Sigmoid colon (tissue), 7 donors: Measurements from ENCODE around the gene CCDC61. TPM values are rescaled to one million over a fixed set of nuclear protein-coding genes. Genes with fewer than 3 reads are reported as not detected.
A peak's percentile ranks its signal among the peaks of the same experiment; 100 is the strongest.

Source experiments
- DNase-seq: peaks from one replicate; pipeline ENCODE4 v3.0.0-alpha.2; 2019
- H3K27ac ChIP-seq, 4 donors: fragments of 200-600 bp; sonication (generic); one replicate each; pipeline ENCODE4 v1.5.1; 2016 to 2019; ENCODE audit warnings: mild to moderate bottlenecking in 1 of 4
- H3K27me3 ChIP-seq, 3 donors: fragments of 200-600 bp; sonication (generic); one replicate each; pipeline ENCODE4 v1.5.1; 2019; ENCODE audit warnings: mild to moderate bottlenecking in 1 of 3
- H3K36me3 ChIP-seq, 4 donors: fragments of 200-600 bp; sonication (generic); one replicate each; pipeline ENCODE4 v1.5.1; 2016 to 2019
- H3K4me1 ChIP-seq, 4 donors: fragments of 200-600 bp; sonication (generic); one replicate each; pipeline ENCODE4 v1.5.1; 2017 to 2019
- H3K4me3 ChIP-seq, 4 donors: fragments of 200-600 bp; sonication (generic); one replicate each; pipeline ENCODE4 v1.5.1; 2017 to 2019; ENCODE audit warnings: mild to moderate bottlenecking in 2 of 4, moderate library complexity in 1 of 4
- H3K9me3 ChIP-seq, 4 donors: fragments of 200-600 bp in 3 of 4; sonication (generic) in 3 of 4; one replicate each; pipeline versions ENCODE4 v1.5.1 to v1.6.1; 2013 to 2019
- CTCF ChIP-seq, 4 experiments: fragments of 450-650 bp in 3 of 4; fragments of 200-600 bp in 1 of 4; IDR thresholded peaks; one replicate each; pipeline ENCODE4 v1.5.1; 2016 to 2019; ENCODE audit warnings: antibody characterized with exemption in 4 of 4, mild to moderate bottlenecking in 3 of 4, moderate library complexity in 2 of 4
- EP300 ChIP-seq, 4 donors: sonication (generic); formaldehyde crosslinking; IDR thresholded peaks; one replicate each; pipeline ENCODE4 v1.6.1; 2017; ENCODE audit warnings: antibody characterized with exemption in 4 of 4
- POLR2A ChIP-seq, 2 donors: fragments of 450-650 bp; IDR thresholded peaks; one replicate each; pipeline ENCODE4 v1.6.1; 2016; ENCODE audit warnings: antibody characterized with exemption in 2 of 2, mild to moderate bottlenecking in 2 of 2, moderate library complexity in 2 of 2
- POLR2AphosphoS5 ChIP-seq, 4 donors: sonication (generic); formaldehyde crosslinking; IDR thresholded peaks; one replicate each; pipeline ENCODE4 v1.6.1; 2017; ENCODE audit warnings: antibody characterized with exemption in 4 of 4
- WGBS, 2 donors: extraction: QIAGEN DNeasy Blood & Tissue Kit; methylation state at CpG; one replicate each; pipeline ENCODE4 v1.1.7; 2013; 5-methylcytosine and 5-hydroxymethylcytosine counted together
- intact Hi-C: fragments of 100-400 bp; cut with DNase I; formaldehyde crosslinking; loops from one replicate; pipeline ENCODE4 v1.15.1; 2023
- polyA plus RNA-seq, 3 donors: library from polyadenylated mRNA; stranded (reverse); fragments of 200-250 nt; gene quantifications; one replicate each; pipeline ENCODE4 v1.2.3, GENCODE V29; 2013
- total RNA-seq, 4 donors: library from RNA; depleted of rRNA; stranded (reverse); fragments of >200 nt; gene quantifications; one replicate each; pipeline ENCODE4 v1.1.0, GENCODE V29; 2016
- donor health status: healthy with polysubstance abuse.
- donor health status: Bipolar disorder and iron deficiency.
- donor health status: healthy.

CCDC61 gene
- total and polyA plus RNA-seq, 7 donors, result 5.0 to 16.3 (median 10.6) TPM

- no peak overlapping the region for H3K4me3 ChIP-seq
- intact Hi-C loops, result no loop called here
- WGBS, 2 donors, result 59 to 60% methylated on average over 11 of the region's 11 CpGs
- H3K36me3 ChIP-seq, result no peaks in the 10 kb centered on the region
- peak; percentile 21 for DNase-seq
- no peak for TF ChIP-seq EP300 (IDR thresholded peaks at IDR 0.05)
- TF ChIP-seq CTCF (IDR thresholded peaks at IDR 0.05), result no peak
- TF ChIP-seq POLR2AphosphoS5 (IDR thresholded peaks at IDR 0.05), result no peak
- no peak for TF ChIP-seq POLR2A (IDR thresholded peaks at IDR 0.05)
- peaks cover 11 to 61% (median 35%) of the 10 kb centered on the region in 3 donors for H3K27me3 ChIP-seq
- no peaks in the 10 kb centered on the region for H3K9me3 ChIP-seq
- H3K4me1 ChIP-seq, result no peaks in the 10 kb centered on the region
- H3K27ac ChIP-seq, result no peak overlapping the region
Observed at GRCh38 chr19:46023311-46023779, 28.1 kb downstream of the CCDC61 start.

GRCh38 chr19:46025835-46026234, 30.6 kb downstream of the CCDC61 start:
- 56 to 76% methylated on average over 3 of the region's 3 CpGs for WGBS, 2 donors
- Histone ChIP-seq H3K27ac (no peak overlapping the region), H3K36me3 (no peaks in the 10 kb centered on the region), H3K4me3 (no peak overlapping the region), H3K27me3 (peaks cover 11 to 65% (median 35%) of the 10 kb centered on the region in 3 donors), H3K9me3 (no peaks in the 10 kb centered on the region), H3K4me1 (peaks cover 0 to 4% (median 0%) of the 10 kb centered on the region in 4 donors)
- TF ChIP-seq CTCF (IDR thresholded peaks at IDR 0.05) (no peak), EP300 (IDR thresholded peaks at IDR 0.05) (no peak), POLR2A (IDR thresholded peaks at IDR 0.05) (no peak), POLR2AphosphoS5 (IDR thresholded peaks at IDR 0.05) (no peak)
- no peak for DNase-seq
- intact Hi-C loops, result no loop called here

GRCh38 chr19:46030812-46031550, 35.7 kb downstream of the CCDC61 start:
- Histone ChIP-seq H3K4me1 (peaks cover 0 to 4% (median 0%) of the 10 kb centered on the region in 4 donors), H3K4me3 (no peak overlapping the region), H3K27ac (no peak overlapping the region), H3K36me3 (no peaks in the 10 kb centered on the region), H3K9me3 (no peaks in the 10 kb centered on the region), H3K27me3 (peaks cover 0 to 37% (median 4%) of the 10 kb centered on the region in 3 donors)
- DNase-seq, result no peak
- intact Hi-C loops, result no loop called here
- TF ChIP-seq CTCF (IDR thresholded peaks at IDR 0.05) (no peak), POLR2A (IDR thresholded peaks at IDR 0.05) (no peak), EP300 (IDR thresholded peaks at IDR 0.05) (no peak), POLR2AphosphoS5 (IDR thresholded peaks at IDR 0.05) (no peak)
- WGBS, 2 donors, result 37 to 62% methylated on average over 12 of the region's 12 CpGs

- peaks cover 0 to 4% (median 0%) of the 10 kb centered on the region in 4 donors for H3K4me1 ChIP-seq
- H3K36me3 ChIP-seq, result no peaks in the 10 kb centered on the region
- no peak for TF ChIP-seq EP300 (IDR thresholded peaks at IDR 0.05)
- TF ChIP-seq POLR2AphosphoS5 (IDR thresholded peaks at IDR 0.05), result no peak
- TF ChIP-seq CTCF (IDR thresholded peaks at IDR 0.05), result no peak
- TF ChIP-seq POLR2A (IDR thresholded peaks at IDR 0.05), result no peak
- DNase-seq, result peak; percentile 43
- no peaks in the 10 kb centered on the region for H3K9me3 ChIP-seq
- no peak overlapping the region for H3K27ac ChIP-seq
- H3K4me3 ChIP-seq, result no peak overlapping the region
- WGBS, 2 donors, result 81 to 83% methylated on average over 5 of the region's 5 CpGs
- intact Hi-C loops, result no loop called here
- peaks cover 0 to 32% (median 0%) of the 10 kb centered on the region in 3 donors for H3K27me3 ChIP-seq
Observed at GRCh38 chr19:46031781-46032596, 36.7 kb downstream of the CCDC61 start.
